Measurements from ENCODE around the gene LYSMD4. TPM values are rescaled to one million over a fixed set of nuclear protein-coding genes. Genes with fewer than 3 reads are reported as not detected.
A peak's percentile ranks its signal among the peaks of the same experiment; 100 is the strongest.
"Not testable (repeated sequence)": the region's sequence is repeated elsewhere in the genome, so short reads cannot be mapped to it uniquely, and the experiment has no call there.

The LYSMD4 gene
- total and polyA plus RNA-seq, 8 donors = 7.9 to 13.2 (median 10.1) TPM

GRCh38 chr15:99736702-99737101, 3.5 kb upstream of the LYSMD4 start:
- Histone ChIP-seq H3K27ac (no peak overlapping the region), H3K9me3 (no peaks in the 10 kb centered on the region), H3K4me1 (peaks cover 0 to 13% of the 10 kb centered on the region in 2 donors), H3K4me3 (no peak overlapping the region), H3K27me3 (no peaks in the 10 kb centered on the region), H3K36me3 (no peaks in the 10 kb centered on the region)
- TF ChIP-seq CTCF (IDR thresholded peaks at IDR 0.05) = no peak
- DNase-seq (no peak), ATAC-seq (no peak)
- intact Hi-C loops (cut with DNase I) = no loop called here

- H3K27me3 ChIP-seq = no peaks in the 10 kb centered on the region
- peaks cover 0 to 15% of the 10 kb centered on the region in 2 donors for H3K4me1 ChIP-seq
- ATAC-seq (no peak), DNase-seq (no peak)
- H3K36me3 ChIP-seq = no peaks in the 10 kb centered on the region
- no peak overlapping the region for H3K4me3 ChIP-seq
- no peaks in the 10 kb centered on the region for H3K9me3 ChIP-seq
- intact Hi-C loops (cut with DNase I) = no loop called here
- H3K27ac ChIP-seq = no peak overlapping the region
- no peak for TF ChIP-seq CTCF (IDR thresholded peaks at IDR 0.05)
These were observed 2.6 kb upstream of the LYSMD4 start for GRCh38 chr15:99735868-99736267.

GRCh38 chr15:99734575-99734974, 1.3 kb upstream of the LYSMD4 start:
- no peak for TF ChIP-seq CTCF (IDR thresholded peaks at IDR 0.05)
- H3K9me3 ChIP-seq = no peaks in the 10 kb centered on the region
- no peak overlapping the region for H3K4me3 ChIP-seq
- H3K27me3 ChIP-seq = no peaks in the 10 kb centered on the region
- DNase-seq (no peak), ATAC-seq (no peak)
- intact Hi-C loops (cut with DNase I) = no loop called here
- H3K27ac ChIP-seq = no peak overlapping the region
- H3K4me1 ChIP-seq = peaks cover 0 to 15% of the 10 kb centered on the region in 2 donors
- no peaks in the 10 kb centered on the region for H3K36me3 ChIP-seq

- H3K9me3 ChIP-seq; H3K27me3 ChIP-seq; ATAC-seq; DNase-seq; intact Hi-C loops (cut with DNase I); H3K36me3 ChIP-seq: not testable (repeated sequence)
- peak overlapping the region in 1 of 2 donors; percentile 74 for H3K27ac ChIP-seq
- H3K4me3 ChIP-seq = peak overlapping the region; percentile 71 to 91
- peaks cover 0 to 15% of the 10 kb centered on the region in 2 donors for H3K4me1 ChIP-seq
These were observed 729 bp upstream of the LYSMD4 start for GRCh38 chr15:99734040-99734291.

GRCh38 chr15:99732751-99733267, 428 bp downstream of the LYSMD4 start:
- no peaks in the 10 kb centered on the region for H3K9me3 ChIP-seq
- ATAC-seq (peak; percentile 7), DNase-seq (peak in 2 of 4 donors; percentile 57 to 89)
- H3K27me3 ChIP-seq = no peaks in the 10 kb centered on the region
- intact Hi-C loops (cut with DNase I) = no loop called here
- H3K4me1 ChIP-seq = peaks cover 0 to 15% of the 10 kb centered on the region in 2 donors
- peaks cover 0 to 17% of the 10 kb centered on the region in 2 donors for H3K36me3 ChIP-seq
- TF ChIP-seq CTCF (IDR thresholded peaks at IDR 0.05) = no peak
- H3K27ac ChIP-seq = peak overlapping the region; percentile 51 to 79
- H3K4me3 ChIP-seq = peak overlapping the region; percentile 71 to 91

GRCh38 chr15:99732124-99732750, 1.0 kb downstream of the LYSMD4 start:
- Histone ChIP-seq H3K27me3 (no peaks in the 10 kb centered on the region), H3K4me3 (peak overlapping the region; percentile 71 to 91), H3K27ac (peak overlapping the region; percentile 51 to 79), H3K4me1 (peaks cover 0 to 15% of the 10 kb centered on the region in 2 donors), H3K36me3 (peaks cover 0 to 19% of the 10 kb centered on the region in 2 donors), H3K9me3 (no peaks in the 10 kb centered on the region)
- intact Hi-C loops (cut with DNase I) = no loop called here
- ATAC-seq (peak; percentile 6), DNase-seq (peak in 1 of 4 donors; percentile 31)
- TF ChIP-seq CTCF (IDR thresholded peaks at IDR 0.05) = no peak
